NCI-H2171 (cell line): Measurements from ENCODE around the gene OR51M1.

Experiments used
- DNase-seq: peaks from one replicate; lab custom pipeline; 2025; lab: John Stamatoyannopoulos, UW

Gene OR51M1

GRCh38 chr11:5390210-5390609 is 6.6 kb downstream of the OR51M1 start:
- DNase-seq: no peak

DNA sequence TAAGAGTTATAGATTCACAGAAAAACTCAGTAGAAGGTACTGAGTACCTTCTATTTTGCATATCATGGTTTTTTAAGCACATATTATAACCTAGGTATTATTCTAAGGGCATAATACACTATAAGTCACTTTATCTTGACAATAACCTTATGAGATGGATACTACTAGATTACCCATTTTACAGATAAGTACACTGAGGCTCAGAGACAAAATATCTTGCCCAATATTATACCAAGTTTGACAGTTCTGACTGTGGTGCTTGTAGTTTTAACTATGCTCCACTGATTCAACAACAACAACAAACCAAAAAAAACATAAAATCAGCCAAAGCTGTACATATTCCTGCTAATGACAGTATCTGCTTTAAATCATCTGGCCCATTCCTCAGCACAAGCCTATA is 10.5 kb downstream of the OR51M1 start:
- DNase-seq: no peak

- DNase-seq: no peak
These were observed 15.3 kb downstream of the OR51M1 start for GRCh38 chr11:5398936-5399335.

DNA sequence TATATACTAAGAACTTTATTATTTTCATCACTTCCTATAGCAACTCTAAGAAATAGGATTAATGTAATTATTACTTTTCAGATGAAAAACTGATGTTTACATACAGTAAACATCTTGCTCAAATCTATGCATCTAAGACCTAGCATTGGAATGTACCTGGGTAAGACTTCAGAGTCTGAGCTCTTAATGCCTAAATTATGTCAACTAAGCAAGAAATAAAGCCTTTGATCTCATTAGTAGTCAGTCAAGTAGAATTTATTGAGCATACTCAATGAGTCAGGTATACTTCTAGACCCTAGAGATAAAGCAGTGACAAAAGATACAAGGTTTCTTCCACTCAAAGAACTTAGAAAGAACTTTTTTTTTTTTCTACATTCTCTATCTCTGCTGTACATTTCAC is 21.6 kb downstream of the OR51M1 start:
- DNase-seq: no peak

GRCh38 chr11:5420993-5421392 is 37.4 kb downstream of the OR51M1 start:
- no peak for DNase-seq

DNA sequence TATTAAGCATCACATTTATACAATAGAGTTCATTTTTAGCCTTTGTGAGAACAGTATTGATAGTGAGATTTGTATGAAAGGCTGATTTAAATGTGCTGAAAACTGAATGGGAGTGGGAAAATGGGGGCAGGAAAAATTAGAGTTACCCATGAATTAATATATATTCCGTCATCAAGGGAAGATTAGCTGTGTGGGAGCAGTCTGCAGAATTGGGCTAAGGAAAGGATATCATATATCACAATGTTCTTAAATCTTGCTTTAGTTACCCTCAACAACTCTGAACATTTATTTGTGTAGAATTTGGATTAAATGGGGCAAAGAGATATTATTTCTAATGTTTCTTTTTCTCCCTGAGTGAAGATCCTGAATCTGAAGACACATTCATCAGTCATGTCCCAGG is 38.2 kb downstream of the OR51M1 start, which contains the start of gene OR51Q1:
TSS of gene OR51Q1 (plus strand) at position 301 of the 400 bp plus-strand sequence. CDS start at position 391, 90 bp downstream.
- no peak for DNase-seq

- no peak for DNase-seq
These were observed 39.5 kb downstream of the OR51M1 start for GRCh38 chr11:5423131-5423530.

DNA sequence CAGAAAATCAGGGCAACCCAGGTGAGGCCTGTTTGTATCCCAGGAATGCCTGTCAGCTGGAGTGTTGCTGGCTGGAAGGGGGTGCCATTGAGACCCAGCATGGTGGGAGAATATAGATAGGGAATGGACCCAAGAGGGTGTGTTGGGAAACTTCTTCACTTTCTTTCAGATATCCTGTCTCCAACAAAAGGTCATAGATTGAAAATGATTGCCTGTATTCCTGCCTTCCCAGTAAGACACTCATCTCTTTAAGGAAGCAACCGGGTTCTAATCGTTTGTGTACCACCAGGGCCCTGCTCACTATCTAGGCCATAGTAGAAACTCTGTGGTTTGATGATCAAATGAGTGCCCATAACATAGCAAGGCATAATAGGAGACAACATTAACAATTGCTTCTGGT is 57.8 kb downstream of the OR51M1 start, which contains the start of gene OR51I1:
TSS of gene OR51I1 (minus strand) at position 101 of the 400 bp plus-strand sequence. CDS start at position 101, 0 bp downstream.
- no peak for DNase-seq
